DND-41 (cell line): ENCODE data around the gene NOTCH4.

Source experiments
- EZH2 ChIP-seq: IDR thresholded peaks from 3 replicates; pipeline ENCODE4 v1.6.1; 2012; ENCODE audit warnings: borderline replicate concordance, low read depth, mild to moderate bottlenecking, moderate library complexity, low read length, inconsistent platforms; ENCODE audit not compliant: severe bottlenecking
- TF ChIP-seq, protein P1 (sequence below): IDR thresholded peaks from 2 replicates; pipeline ENCODE4 v1.5.1; 2012; ENCODE audit warnings: borderline replicate concordance, low read length, moderate library complexity, mild to moderate bottlenecking; ENCODE audit not compliant: poor library complexity, severe bottlenecking; ENCODE audit errors: extremely low read depth

GRCh38 chr6:32151181-32151862 lies 72.5 kb downstream of the NOTCH4 start:
- TF ChIP-seq, protein P1, sequence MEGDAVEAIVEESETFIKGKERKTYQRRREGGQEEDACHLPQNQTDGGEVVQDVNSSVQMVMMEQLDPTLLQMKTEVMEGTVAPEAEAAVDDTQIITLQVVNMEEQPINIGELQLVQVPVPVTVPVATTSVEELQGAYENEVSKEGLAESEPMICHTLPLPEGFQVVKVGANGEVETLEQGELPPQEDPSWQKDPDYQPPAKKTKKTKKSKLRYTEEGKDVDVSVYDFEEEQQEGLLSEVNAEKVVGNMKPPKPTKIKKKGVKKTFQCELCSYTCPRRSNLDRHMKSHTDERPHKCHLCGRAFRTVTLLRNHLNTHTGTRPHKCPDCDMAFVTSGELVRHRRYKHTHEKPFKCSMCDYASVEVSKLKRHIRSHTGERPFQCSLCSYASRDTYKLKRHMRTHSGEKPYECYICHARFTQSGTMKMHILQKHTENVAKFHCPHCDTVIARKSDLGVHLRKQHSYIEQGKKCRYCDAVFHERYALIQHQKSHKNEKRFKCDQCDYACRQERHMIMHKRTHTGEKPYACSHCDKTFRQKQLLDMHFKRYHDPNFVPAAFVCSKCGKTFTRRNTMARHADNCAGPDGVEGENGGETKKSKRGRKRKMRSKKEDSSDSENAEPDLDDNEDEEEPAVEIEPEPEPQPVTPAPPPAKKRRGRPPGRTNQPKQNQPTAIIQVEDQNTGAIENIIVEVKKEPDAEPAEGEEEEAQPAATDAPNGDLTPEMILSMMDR, result no peak
- TF ChIP-seq EZH2, result no peak
